Measurements from ENCODE around the gene CRIP1.
A peak's percentile ranks its signal among the peaks of the same experiment; 100 is the strongest.

The CRIP1 gene

GRCh38 chr14:105476831-105477659, 9.6 kb upstream of the CRIP1 start:
- H3K9me3 ChIP-seq (ENCODE audit: insufficient read depth, low read length): no peaks in the 10 kb centered on the region
- H3K9ac ChIP-seq (ENCODE audit: insufficient read length, low read depth): peak overlapping the region; percentile 85
- H3K36me3 ChIP-seq (ENCODE audit: insufficient read depth, insufficient read length, low read length): peaks cover 6% of the 10 kb centered on the region
- DNase-seq (ENCODE audit: low read depth, low spot score): no peak
- no peaks in the 10 kb centered on the region for H3K27me3 ChIP-seq (ENCODE audit: insufficient read depth, insufficient read length)
- H3K4me3 ChIP-seq (ENCODE audit: insufficient read length, low read depth): peak overlapping the region; percentile 61
- peaks cover 33% of the 10 kb centered on the region for H3K4me1 ChIP-seq (ENCODE audit: insufficient read depth, insufficient read length)
- TF ChIP-seq SUZ12 (IDR thresholded peaks at IDR 0.05; ENCODE audit: extremely low read depth, insufficient read depth, insufficient read length) (no peak), ZNF274 (IDR thresholded peaks at IDR 0.05; ENCODE audit: low read depth, low read length) (no peak), YY1 (IDR thresholded peaks at IDR 0.05; ENCODE audit: insufficient read depth, insufficient read length) (no peak)

GRCh38 chr14:105477660-105478397, 8.9 kb upstream of the CRIP1 start:
- no peak overlapping the region for H3K4me3 ChIP-seq (ENCODE audit: insufficient read length, low read depth)
- H3K4me1 ChIP-seq (ENCODE audit: insufficient read depth, insufficient read length): peaks cover 32% of the 10 kb centered on the region
- no peaks in the 10 kb centered on the region for H3K9me3 ChIP-seq (ENCODE audit: insufficient read depth, low read length)
- no peak for TF ChIP-seq ZNF274 (IDR thresholded peaks at IDR 0.05; ENCODE audit: low read depth, low read length)
- no peak for TF ChIP-seq YY1 (IDR thresholded peaks at IDR 0.05; ENCODE audit: insufficient read depth, insufficient read length)
- TF ChIP-seq SUZ12 (IDR thresholded peaks at IDR 0.05; ENCODE audit: extremely low read depth, insufficient read depth, insufficient read length): no peak
- H3K36me3 ChIP-seq (ENCODE audit: insufficient read depth, insufficient read length, low read length): peaks cover 6% of the 10 kb centered on the region
- H3K27me3 ChIP-seq (ENCODE audit: insufficient read depth, insufficient read length): no peaks in the 10 kb centered on the region
- no peak overlapping the region for H3K9ac ChIP-seq (ENCODE audit: insufficient read length, low read depth)
- DNase-seq (ENCODE audit: low read depth, low spot score): no peak

GRCh38 chr14:105478398-105479251, 8.1 kb upstream of the CRIP1 start:
- TF ChIP-seq YY1 (IDR thresholded peaks at IDR 0.05; ENCODE audit: insufficient read depth, insufficient read length): no peak
- no peak for TF ChIP-seq SUZ12 (IDR thresholded peaks at IDR 0.05; ENCODE audit: extremely low read depth, insufficient read depth, insufficient read length)
- TF ChIP-seq ZNF274 (IDR thresholded peaks at IDR 0.05; ENCODE audit: low read depth, low read length): no peak
- peaks cover 6% of the 10 kb centered on the region for H3K36me3 ChIP-seq (ENCODE audit: insufficient read depth, insufficient read length, low read length)
- no peak for DNase-seq (ENCODE audit: low read depth, low spot score)
- H3K9ac ChIP-seq (ENCODE audit: insufficient read length, low read depth): no peak overlapping the region
- peaks cover 33% of the 10 kb centered on the region for H3K4me1 ChIP-seq (ENCODE audit: insufficient read depth, insufficient read length)
- no peaks in the 10 kb centered on the region for H3K9me3 ChIP-seq (ENCODE audit: insufficient read depth, low read length)
- no peaks in the 10 kb centered on the region for H3K27me3 ChIP-seq (ENCODE audit: insufficient read depth, insufficient read length)
- H3K4me3 ChIP-seq (ENCODE audit: insufficient read length, low read depth): no peak overlapping the region

- peaks cover 39% of the 10 kb centered on the region for H3K4me1 ChIP-seq (ENCODE audit: insufficient read depth, insufficient read length)
- H3K36me3 ChIP-seq (ENCODE audit: insufficient read depth, insufficient read length, low read length): peaks cover 6% of the 10 kb centered on the region
- TF ChIP-seq ZNF274 (IDR thresholded peaks at IDR 0.05; ENCODE audit: low read depth, low read length): no peak
- TF ChIP-seq YY1 (IDR thresholded peaks at IDR 0.05; ENCODE audit: insufficient read depth, insufficient read length): no peak
- no peak for TF ChIP-seq SUZ12 (IDR thresholded peaks at IDR 0.05; ENCODE audit: extremely low read depth, insufficient read depth, insufficient read length)
- peaks cover 1% of the 10 kb centered on the region for H3K27me3 ChIP-seq (ENCODE audit: insufficient read depth, insufficient read length)
- H3K9me3 ChIP-seq (ENCODE audit: insufficient read depth, low read length): no peaks in the 10 kb centered on the region
- no peak overlapping the region for H3K4me3 ChIP-seq (ENCODE audit: insufficient read length, low read depth)
- DNase-seq (ENCODE audit: low read depth, low spot score): no peak
- H3K9ac ChIP-seq (ENCODE audit: insufficient read length, low read depth): no peak overlapping the region
Observed at GRCh38 chr14:105479431-105480158, 7.1 kb upstream of the CRIP1 start.

GRCh38 chr14:105480199-105480746, 6.4 kb upstream of the CRIP1 start:
- Histone ChIP-seq H3K27me3 (ENCODE audit: insufficient read depth, insufficient read length) (peaks cover 8% of the 10 kb centered on the region), H3K9ac (ENCODE audit: insufficient read length, low read depth) (no peak overlapping the region), H3K4me3 (ENCODE audit: insufficient read length, low read depth) (no peak overlapping the region), H3K36me3 (ENCODE audit: insufficient read depth, insufficient read length, low read length) (peaks cover 6% of the 10 kb centered on the region), H3K9me3 (ENCODE audit: insufficient read depth, low read length) (no peaks in the 10 kb centered on the region), H3K4me1 (ENCODE audit: insufficient read depth, insufficient read length) (peaks cover 41% of the 10 kb centered on the region)
- no peak for DNase-seq (ENCODE audit: low read depth, low spot score)
- no peak for TF ChIP-seq YY1 (IDR thresholded peaks at IDR 0.05; ENCODE audit: insufficient read depth, insufficient read length)
- TF ChIP-seq ZNF274 (IDR thresholded peaks at IDR 0.05; ENCODE audit: low read depth, low read length): no peak

Measured in NT2/D1 (cell line).